ENCODE data around the gene GRID1.

The GRID1 gene

GRCh38 chr10:86204421-86205305 lies 161.9 kb downstream of the GRID1 start:
- Mint-ChIP-seq H3K4me3 (no peak overlapping the region), H3K27ac (no peak overlapping the region), H3K27me3 (peaks cover 9% of the 10 kb centered on the region), H3K9me3 (no peaks in the 10 kb centered on the region), H3K4me1 (no peaks in the 10 kb centered on the region)
- no peak for ATAC-seq
- no peak for DNase-seq

GRCh38 chr10:86203162-86203905 lies 163.3 kb downstream of the GRID1 start:
- Mint-ChIP-seq H3K4me1 (no peaks in the 10 kb centered on the region), H3K27me3 (peaks cover 9% of the 10 kb centered on the region), H3K9me3 (no peaks in the 10 kb centered on the region), H3K4me3 (no peak overlapping the region), H3K27ac (no peak overlapping the region)
- no peak for ATAC-seq
- DNase-seq: no peak

GRCh38 chr10:86202226-86202735 lies 164.3 kb downstream of the GRID1 start:
- no peak overlapping the region for H3K4me3 Mint-ChIP-seq
- no peaks in the 10 kb centered on the region for H3K9me3 Mint-ChIP-seq
- no peaks in the 10 kb centered on the region for H3K4me1 Mint-ChIP-seq
- no peak overlapping the region for H3K27ac Mint-ChIP-seq
- ATAC-seq (no peak), DNase-seq (no peak)
- H3K27me3 Mint-ChIP-seq: peaks cover 12% of the 10 kb centered on the region

- ATAC-seq: no peak
- H3K27me3 Mint-ChIP-seq: peaks cover 27% of the 10 kb centered on the region
- no peaks in the 10 kb centered on the region for H3K9me3 Mint-ChIP-seq
- H3K4me1 Mint-ChIP-seq: no peaks in the 10 kb centered on the region
- DNase-seq: no peak
- H3K27ac Mint-ChIP-seq: no peak overlapping the region
- no peak overlapping the region for H3K4me3 Mint-ChIP-seq
Observed at GRCh38 chr10:86200867-86201266, 165.7 kb downstream of the GRID1 start.

GRCh38 chr10:86200269-86200668 lies 166.3 kb downstream of the GRID1 start:
- H3K9me3 Mint-ChIP-seq: no peaks in the 10 kb centered on the region
- no peak overlapping the region for H3K4me3 Mint-ChIP-seq
- peaks cover 29% of the 10 kb centered on the region for H3K27me3 Mint-ChIP-seq
- DNase-seq: no peak
- H3K4me1 Mint-ChIP-seq: no peaks in the 10 kb centered on the region
- no peak for ATAC-seq
- H3K27ac Mint-ChIP-seq: no peak overlapping the region

GRCh38 chr10:86199041-86199440 lies 167.6 kb downstream of the GRID1 start:
- Mint-ChIP-seq H3K9me3 (no peaks in the 10 kb centered on the region), H3K4me1 (no peaks in the 10 kb centered on the region), H3K27ac (no peak overlapping the region), H3K27me3 (peaks cover 29% of the 10 kb centered on the region), H3K4me3 (no peak overlapping the region)
- no peak for DNase-seq
- ATAC-seq: no peak

GRCh38 chr10:86198271-86198670 lies 168.3 kb downstream of the GRID1 start:
- Mint-ChIP-seq H3K27me3 (peaks cover 29% of the 10 kb centered on the region), H3K4me3 (no peak overlapping the region), H3K27ac (no peak overlapping the region), H3K9me3 (no peaks in the 10 kb centered on the region), H3K4me1 (no peaks in the 10 kb centered on the region)
- ATAC-seq (no peak), DNase-seq (no peak)

GRCh38 chr10:86197166-86197790 lies 169.3 kb downstream of the GRID1 start:
- Mint-ChIP-seq H3K27me3 (peaks cover 31% of the 10 kb centered on the region), H3K4me3 (no peak overlapping the region), H3K27ac (no peak overlapping the region), H3K4me1 (no peaks in the 10 kb centered on the region), H3K9me3 (no peaks in the 10 kb centered on the region)
- DNase-seq (no peak), ATAC-seq (no peak)

- Mint-ChIP-seq H3K27me3 (peaks cover 40% of the 10 kb centered on the region), H3K27ac (no peak overlapping the region), H3K4me1 (no peaks in the 10 kb centered on the region), H3K4me3 (no peak overlapping the region), H3K9me3 (no peaks in the 10 kb centered on the region)
- DNase-seq (no peak), ATAC-seq (no peak)
Observed at GRCh38 chr10:86195521-86196157, 171.0 kb downstream of the GRID1 start.

GRCh38 chr10:86194684-86195083 lies 171.9 kb downstream of the GRID1 start:
- H3K27ac Mint-ChIP-seq: no peak overlapping the region
- ATAC-seq (no peak), DNase-seq (no peak)
- no peak overlapping the region for H3K4me3 Mint-ChIP-seq
- H3K4me1 Mint-ChIP-seq: no peaks in the 10 kb centered on the region
- peaks cover 32% of the 10 kb centered on the region for H3K27me3 Mint-ChIP-seq
- no peaks in the 10 kb centered on the region for H3K9me3 Mint-ChIP-seq

- H3K27me3 Mint-ChIP-seq: peaks cover 41% of the 10 kb centered on the region
- DNase-seq: no peak
- no peak for ATAC-seq
- no peak overlapping the region for H3K27ac Mint-ChIP-seq
- no peaks in the 10 kb centered on the region for H3K9me3 Mint-ChIP-seq
- no peak overlapping the region for H3K4me3 Mint-ChIP-seq
- no peaks in the 10 kb centered on the region for H3K4me1 Mint-ChIP-seq
Observed at GRCh38 chr10:86193841-86194240, 172.8 kb downstream of the GRID1 start.

- Mint-ChIP-seq H3K27me3 (peaks cover 42% of the 10 kb centered on the region), H3K4me3 (no peak overlapping the region), H3K4me1 (no peaks in the 10 kb centered on the region), H3K9me3 (no peaks in the 10 kb centered on the region), H3K27ac (no peak overlapping the region)
- ATAC-seq: no peak
- DNase-seq: no peak
Observed at GRCh38 chr10:86192691-86193090, 173.9 kb downstream of the GRID1 start.

- Mint-ChIP-seq H3K4me3 (no peak overlapping the region), H3K27ac (no peak overlapping the region), H3K9me3 (no peaks in the 10 kb centered on the region), H3K27me3 (peaks cover 37% of the 10 kb centered on the region), H3K4me1 (no peaks in the 10 kb centered on the region)
- ATAC-seq (no peak), DNase-seq (no peak)
Observed at GRCh38 chr10:86192147-86192546, 174.4 kb downstream of the GRID1 start.

- peaks cover 33% of the 10 kb centered on the region for H3K27me3 Mint-ChIP-seq
- no peak overlapping the region for H3K4me3 Mint-ChIP-seq
- H3K27ac Mint-ChIP-seq: no peak overlapping the region
- no peaks in the 10 kb centered on the region for H3K9me3 Mint-ChIP-seq
- no peak for DNase-seq
- ATAC-seq: no peak
- H3K4me1 Mint-ChIP-seq: no peaks in the 10 kb centered on the region
Observed at GRCh38 chr10:86191686-86192085, 174.9 kb downstream of the GRID1 start.

GRCh38 chr10:86191166-86191565 lies 175.4 kb downstream of the GRID1 start:
- no peaks in the 10 kb centered on the region for H3K4me1 Mint-ChIP-seq
- no peak overlapping the region for H3K4me3 Mint-ChIP-seq
- no peaks in the 10 kb centered on the region for H3K9me3 Mint-ChIP-seq
- ATAC-seq (no peak), DNase-seq (no peak)
- H3K27me3 Mint-ChIP-seq: peaks cover 33% of the 10 kb centered on the region
- H3K27ac Mint-ChIP-seq: no peak overlapping the region
